Medulla oblongata (tissue), 1 donor: ENCODE measurements around the gene CERS1.

Experiments used
- DNase-seq: peaks from one replicate; pipeline ENCODE4 v3.0.0-alpha.2; 2015; ENCODE audit errors: extremely low spot score

The CERS1 gene

GRCh38 chr19:18898607-18899408 lies 2.9 kb upstream of the CERS1 start:
- DNase-seq: no peak

- no peak for DNase-seq
Measured at GRCh38 chr19:18898081-18898606, 2.2 kb upstream of the CERS1 start.

- DNase-seq: no peak
Measured at GRCh38 chr19:18897094-18898029, 1.4 kb upstream of the CERS1 start.

- DNase-seq: peak; percentile 59
Measured at GRCh38 chr19:18896421-18896841, 473 bp upstream of the CERS1 start.

GRCh38 chr19:18895038-18895823 lies 727 bp downstream of the CERS1 start:
- no peak for DNase-seq

GRCh38 chr19:18894254-18895037 lies 1.5 kb downstream of the CERS1 start:
- DNase-seq: peak; percentile 96

- DNase-seq: no peak
Measured at GRCh38 chr19:18893587-18894253, 2.2 kb downstream of the CERS1 start.

GRCh38 chr19:18889949-18890745 lies 5.8 kb downstream of the CERS1 start:
- DNase-seq: no peak

- DNase-seq: no peak
Measured at GRCh38 chr19:18886972-18887371, 9.0 kb downstream of the CERS1 start.

GRCh38 chr19:18883526-18884304 lies 12.2 kb downstream of the CERS1 start:
- DNase-seq: no peak

- no peak for DNase-seq
Measured at GRCh38 chr19:18881491-18881890, 14.5 kb downstream of the CERS1 start.

GRCh38 chr19:18879579-18880373 lies 16.2 kb downstream of the CERS1 start:
- DNase-seq: no peak

GRCh38 chr19:18878858-18879578 lies 16.9 kb downstream of the CERS1 start:
- no peak for DNase-seq

GRCh38 chr19:18878058-18878797 lies 17.7 kb downstream of the CERS1 start:
- no peak for DNase-seq

GRCh38 chr19:18876865-18877264 lies 19.1 kb downstream of the CERS1 start:
- no peak for DNase-seq

- DNase-seq: no peak
Measured at GRCh38 chr19:18875726-18876125, 20.2 kb downstream of the CERS1 start.
